ENCODE data around the gene DBNDD1.
A peak's percentile ranks its signal among the peaks of the same experiment; 100 is the strongest.
"Not testable (repeated sequence)": the region's sequence is repeated elsewhere in the genome, so short reads cannot be mapped to it uniquely, and the experiment has no call there.

The DBNDD1 gene

DNA sequence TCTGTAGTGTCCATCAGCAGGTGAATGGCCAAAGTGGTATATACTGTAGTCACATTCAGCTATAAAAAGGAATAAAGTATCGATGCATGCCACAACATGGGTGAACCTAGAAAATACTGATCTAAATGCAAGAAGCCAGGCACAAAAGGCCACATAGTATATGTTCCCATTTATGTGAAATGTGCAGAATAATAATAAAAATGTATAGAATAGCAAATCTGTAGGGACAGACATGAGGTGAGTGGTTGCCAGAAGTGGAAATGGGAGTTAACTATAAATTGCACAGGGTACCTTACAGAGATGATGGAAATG lies 23.1 kb downstream of the DBNDD1 start:
- TF ChIP-seq, protein P1, sequence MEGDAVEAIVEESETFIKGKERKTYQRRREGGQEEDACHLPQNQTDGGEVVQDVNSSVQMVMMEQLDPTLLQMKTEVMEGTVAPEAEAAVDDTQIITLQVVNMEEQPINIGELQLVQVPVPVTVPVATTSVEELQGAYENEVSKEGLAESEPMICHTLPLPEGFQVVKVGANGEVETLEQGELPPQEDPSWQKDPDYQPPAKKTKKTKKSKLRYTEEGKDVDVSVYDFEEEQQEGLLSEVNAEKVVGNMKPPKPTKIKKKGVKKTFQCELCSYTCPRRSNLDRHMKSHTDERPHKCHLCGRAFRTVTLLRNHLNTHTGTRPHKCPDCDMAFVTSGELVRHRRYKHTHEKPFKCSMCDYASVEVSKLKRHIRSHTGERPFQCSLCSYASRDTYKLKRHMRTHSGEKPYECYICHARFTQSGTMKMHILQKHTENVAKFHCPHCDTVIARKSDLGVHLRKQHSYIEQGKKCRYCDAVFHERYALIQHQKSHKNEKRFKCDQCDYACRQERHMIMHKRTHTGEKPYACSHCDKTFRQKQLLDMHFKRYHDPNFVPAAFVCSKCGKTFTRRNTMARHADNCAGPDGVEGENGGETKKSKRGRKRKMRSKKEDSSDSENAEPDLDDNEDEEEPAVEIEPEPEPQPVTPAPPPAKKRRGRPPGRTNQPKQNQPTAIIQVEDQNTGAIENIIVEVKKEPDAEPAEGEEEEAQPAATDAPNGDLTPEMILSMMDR (IDR thresholded peaks at IDR 0.05), result no peak
- DNase-seq (ENCODE audit: low spot score), result no peak
- Histone ChIP-seq H3K27ac (peak overlapping the region; percentile 50 to 85), H3K4me3 (no peak overlapping the region)

DNA sequence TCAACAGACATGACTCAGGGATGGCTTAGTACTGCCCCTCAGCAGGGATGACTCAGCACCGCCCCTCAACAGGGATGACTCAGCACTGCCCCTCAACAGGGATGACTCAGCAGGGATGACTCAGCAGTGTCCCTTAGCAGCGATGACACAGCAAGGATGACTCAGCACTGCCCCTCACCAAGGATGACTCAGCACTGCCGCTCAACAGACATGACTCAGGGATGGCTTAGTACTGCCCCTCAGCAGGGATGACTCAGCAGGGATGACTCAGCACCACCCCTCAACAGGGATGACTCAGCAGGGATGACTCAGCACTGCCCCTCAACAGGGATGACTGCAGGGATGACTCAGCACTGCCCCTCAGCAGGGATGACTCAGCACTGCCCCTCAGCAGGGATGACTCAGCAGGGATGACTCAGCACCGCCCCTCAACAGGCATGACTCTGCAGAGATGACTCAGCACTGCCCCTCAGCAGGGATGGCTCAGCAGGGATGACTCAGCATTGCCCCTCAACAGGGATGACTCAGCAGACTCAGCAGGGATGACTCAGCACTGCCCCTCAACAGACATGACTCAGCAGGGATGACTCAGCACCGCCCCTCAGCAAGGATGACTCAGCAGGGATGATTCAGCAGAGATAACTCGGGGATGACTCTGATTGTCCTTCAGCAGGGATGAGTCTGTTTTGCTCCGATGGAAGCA lies 23.6 kb downstream of the DBNDD1 start:
- not testable (repeated sequence) for DNase-seq (ENCODE audit: low spot score); H3K4me3 ChIP-seq
- peak overlapping the region; percentile 50 to 85 for H3K27ac ChIP-seq

DNA sequence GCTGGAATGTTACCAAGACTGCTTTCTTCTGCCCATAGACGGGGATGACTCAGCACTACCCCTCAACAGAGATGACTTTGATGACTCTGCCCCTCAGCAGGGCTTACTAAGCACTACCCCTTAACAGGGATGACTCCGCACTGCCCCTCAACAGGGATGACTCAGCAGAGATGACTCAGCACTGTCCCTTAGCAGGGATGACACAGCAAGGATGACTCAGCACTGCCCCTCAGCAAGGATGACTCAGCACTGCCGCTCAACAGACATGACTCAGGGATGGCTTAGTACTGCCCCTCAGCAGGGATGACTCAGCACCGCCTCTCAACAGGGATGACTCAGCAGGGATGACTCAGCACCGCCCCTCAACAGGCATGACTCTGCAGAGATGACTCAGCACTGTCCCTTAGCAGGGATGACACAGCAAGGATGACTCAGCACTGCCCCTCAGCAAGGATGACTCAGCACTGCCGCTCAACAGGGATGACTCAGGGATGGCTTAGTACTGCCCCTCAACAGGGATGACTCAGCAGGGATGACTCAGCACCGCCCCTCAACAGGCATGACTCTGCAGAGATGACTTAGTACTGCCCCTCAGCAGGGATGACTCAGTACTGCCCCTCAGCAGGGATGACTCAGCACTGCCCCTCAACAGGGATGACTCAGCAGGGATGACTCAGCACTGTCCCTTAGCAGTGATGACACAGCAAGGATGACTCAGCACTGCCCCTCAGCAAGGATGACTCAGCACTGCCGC lies 24.4 kb downstream of the DBNDD1 start:
- DNase-seq (ENCODE audit: low spot score); H3K4me3 ChIP-seq: not testable (repeated sequence)
- peak overlapping the region; percentile 50 to 85 for H3K27ac ChIP-seq

DNA sequence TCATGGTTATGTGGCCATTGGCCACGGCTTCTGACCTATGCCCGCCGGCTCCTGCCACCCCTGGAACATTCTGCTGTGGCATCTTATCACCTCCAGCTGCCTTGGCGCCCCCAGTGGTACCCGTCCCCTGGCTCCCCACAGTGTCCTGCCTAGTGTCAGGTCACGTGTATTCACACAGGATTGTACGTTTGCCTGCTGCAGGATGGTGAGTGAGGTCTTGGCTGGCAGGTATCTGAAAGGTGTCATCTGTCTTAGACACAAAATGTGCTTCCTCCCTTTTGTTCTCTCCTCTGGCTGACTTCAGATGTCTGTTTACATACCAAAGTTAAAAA lies 24.9 kb downstream of the DBNDD1 start:
- TF ChIP-seq, protein P1 (IDR thresholded peaks at IDR 0.05), result no peak
- Histone ChIP-seq H3K27ac (peak overlapping the region; percentile 50 to 85), H3K4me3 (no peak overlapping the region)
- DNase-seq (ENCODE audit: low spot score), result no peak

DNA sequence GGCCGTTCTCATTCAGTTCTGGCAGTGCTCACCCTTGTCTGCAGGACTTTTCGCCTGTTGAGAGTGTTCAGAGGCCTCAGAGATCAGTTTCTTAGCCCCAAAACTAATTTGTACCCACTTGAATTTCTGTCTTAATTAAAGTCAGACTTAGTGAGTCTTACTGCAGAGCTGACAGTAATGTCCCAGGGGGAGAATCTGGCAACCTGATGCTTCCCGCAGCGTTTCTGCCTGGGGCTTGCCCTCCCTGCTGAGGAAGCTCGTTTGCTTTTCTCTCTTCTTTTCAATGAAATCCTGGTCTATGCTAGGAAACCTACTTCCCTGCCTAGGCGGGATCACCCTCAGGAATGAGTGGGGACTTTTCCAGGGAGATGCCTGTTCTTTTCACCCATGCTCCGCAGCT lies 25.3 kb downstream of the DBNDD1 start:
- Histone ChIP-seq H3K4me3 (no peak overlapping the region), H3K27ac (peak overlapping the region in 1 of 2 donors; percentile 85)
- DNase-seq (ENCODE audit: low spot score), result no peak
- TF ChIP-seq, protein P1 (IDR thresholded peaks at IDR 0.05), result no peak

DNA sequence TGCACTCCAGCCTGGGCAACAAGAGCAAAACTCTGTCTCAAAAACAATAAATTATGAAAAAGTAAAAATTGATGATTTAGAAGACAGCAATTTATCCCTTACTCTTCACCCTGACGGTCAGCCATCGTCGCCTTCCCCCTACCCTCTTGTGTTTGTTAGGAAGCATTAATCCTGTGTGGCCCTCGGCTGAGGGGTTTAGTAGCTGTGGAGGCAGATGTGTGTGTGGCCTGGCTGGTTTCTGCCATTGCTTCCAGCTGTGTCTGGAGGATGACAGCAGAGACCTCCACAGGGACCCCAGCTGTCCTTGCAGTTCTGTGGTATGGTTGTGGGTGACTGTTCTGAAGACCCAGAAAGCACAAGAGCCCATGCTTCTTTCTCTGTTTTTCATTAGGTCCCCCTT lies 25.9 kb downstream of the DBNDD1 start:
- H3K27ac ChIP-seq, result no peak overlapping the region

DNA sequence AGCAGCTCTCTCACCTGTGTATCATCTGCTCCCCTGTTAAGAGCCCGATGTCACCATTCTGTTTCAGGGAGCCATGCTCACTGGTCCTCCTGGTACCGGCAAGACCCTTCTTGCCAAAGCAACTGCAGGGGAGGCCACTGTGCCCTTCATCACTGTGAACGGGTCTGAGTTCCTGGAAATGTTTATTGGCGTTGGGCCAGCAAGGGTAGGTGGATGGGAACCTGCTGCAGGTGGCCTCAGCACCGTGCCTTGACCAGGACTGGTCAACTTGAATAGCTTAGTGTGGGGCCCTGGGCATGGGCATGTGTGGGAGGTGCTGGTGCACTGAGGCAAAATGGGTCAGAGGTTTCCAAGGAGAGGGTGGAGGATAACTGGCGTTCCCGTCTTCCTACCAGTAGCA lies 28.5 kb downstream of the DBNDD1 start:
- H3K4me3 ChIP-seq, result no peak overlapping the region
- DNase-seq (ENCODE audit: low spot score), result no peak
- H3K27ac ChIP-seq, result no peak overlapping the region

More for the DNA sequence above, 25.9 kb downstream of the DBNDD1 start:
- no peak for DNase-seq (ENCODE audit: low spot score)
- TF ChIP-seq, protein P1 (IDR thresholded peaks at IDR 0.05), result no peak
- H3K4me3 ChIP-seq, result no peak overlapping the region

DNA sequence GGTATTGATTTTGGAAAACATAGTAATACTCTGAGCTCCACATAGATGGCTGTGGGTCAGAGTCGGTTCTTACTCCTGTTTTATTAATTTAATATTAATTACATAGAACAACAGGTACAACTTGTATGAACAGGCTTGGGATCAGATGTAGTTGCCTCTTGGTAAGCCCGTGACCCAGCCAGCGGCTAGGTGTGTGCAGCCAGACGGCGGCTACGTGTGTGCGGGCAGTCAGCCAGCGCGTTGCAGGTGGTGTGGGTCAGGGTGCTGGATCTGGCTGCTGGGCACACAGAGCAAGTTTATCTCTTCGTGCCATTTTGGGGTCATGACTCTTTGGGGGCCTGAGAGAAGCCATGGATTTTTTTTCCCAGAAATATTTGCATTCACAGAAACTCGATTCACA lies 30.3 kb downstream of the DBNDD1 start:
- DNase-seq (ENCODE audit: low spot score), result no peak
- TF ChIP-seq, protein P1 (IDR thresholded peaks at IDR 0.05), result no peak
- no peak overlapping the region for H3K4me3 ChIP-seq
- H3K27ac ChIP-seq, result no peak overlapping the region

More for the DNA sequence above, 28.5 kb downstream of the DBNDD1 start:
- TF ChIP-seq, protein P1 (IDR thresholded peaks at IDR 0.05), result no peak

Data from coronary artery (tissue), 2 donors.